H9 (cell line): ENCODE results near the gene TAS2R30. TPM values are rescaled to one million over a fixed set of nuclear protein-coding genes. Genes with fewer than 3 reads are reported as not detected.
"Not testable (repeated sequence)": the region's sequence is repeated elsewhere in the genome, so short reads cannot be mapped to it uniquely, and the experiment has no call there.

Experiments used
- DNase-seq: peaks from one replicate; pipeline ENCODE4 v3.0.0-alpha.2; 2017
- H2AFZ ChIP-seq: one replicate; pipeline ENCODE4 v1.6.1; 2013; ENCODE audit warnings: mild to moderate bottlenecking, low read length, control low read depth, moderate library complexity
- H2AK5ac ChIP-seq: 2 replicates; pipeline ENCODE4 v1.6.1; 2013; ENCODE audit warnings: low read length, control low read depth, mixed read lengths; ENCODE audit not compliant: insufficient read length
- H2BK120ac ChIP-seq: one replicate; pipeline ENCODE4 v1.6.1; 2013; ENCODE audit warnings: low read depth, mild to moderate bottlenecking, low read length, control low read depth, inconsistent platforms; ENCODE audit not compliant: poor library complexity, severe bottlenecking
- H2BK12ac ChIP-seq: 2 replicates; pipeline ENCODE4 v1.6.1; 2013; ENCODE audit warnings: low read length, control low read depth, mixed read lengths, low read depth; ENCODE audit not compliant: insufficient read length
- H2BK15ac ChIP-seq: 2 replicates; pipeline ENCODE4 v1.6.1; 2013; ENCODE audit warnings: low read depth, low read length, control low read depth
- H2BK20ac ChIP-seq: one replicate; pipeline ENCODE4 v1.6.1; 2013; ENCODE audit warnings: low read depth, mild to moderate bottlenecking, low read length, control low read depth, inconsistent platforms; ENCODE audit not compliant: poor library complexity, severe bottlenecking
- H2BK5ac ChIP-seq: 2 replicates; pipeline ENCODE4 v1.6.1; 2013; ENCODE audit warnings: low read length, control low read depth, mixed read lengths; ENCODE audit not compliant: insufficient read length
- H3K14ac ChIP-seq: 2 replicates; pipeline ENCODE4 v1.6.1; 2013; ENCODE audit warnings: low read length, control low read depth; ENCODE audit not compliant: insufficient read depth
- H3K18ac ChIP-seq: 2 replicates; pipeline ENCODE4 v1.6.1; 2013; ENCODE audit warnings: low read depth, mild to moderate bottlenecking, mixed read lengths, low read length, control low read depth; ENCODE audit not compliant: insufficient read length
- H3K23ac ChIP-seq: 2 replicates; pipeline ENCODE4 v1.6.1; 2013; ENCODE audit warnings: low read length, control low read depth, mixed read lengths, low read depth; ENCODE audit not compliant: insufficient read length
- H3K23me2 ChIP-seq: 2 replicates; pipeline ENCODE4 v1.6.1; 2013; ENCODE audit warnings: low read depth, mild to moderate bottlenecking, mixed read lengths, low read length, control low read depth; ENCODE audit not compliant: insufficient read length, poor library complexity, severe bottlenecking
- H3K27ac ChIP-seq: 2 replicates; pipeline ENCODE4 v1.5.1; 2013; ENCODE audit warnings: low read length, control low read depth, mixed read lengths, low read depth; ENCODE audit not compliant: insufficient read length
- H3K27me3 ChIP-seq: 2 replicates; pipeline ENCODE4 v1.6.1; 2013; ENCODE audit warnings: low read length, control low read depth, inconsistent platforms; ENCODE audit not compliant: insufficient read depth
- H3K4ac ChIP-seq: 2 replicates; pipeline ENCODE4 v1.6.1; 2013; ENCODE audit warnings: low read depth, mild to moderate bottlenecking, control low read depth, inconsistent platforms, low read length, moderate library complexity
- H3K4me1 ChIP-seq: 2 replicates; pipeline ENCODE4 v1.6.1; 2013; ENCODE audit warnings: low read length, control low read depth, inconsistent platforms; ENCODE audit not compliant: insufficient read depth
- H3K4me2 ChIP-seq: 2 replicates; pipeline ENCODE4 v1.6.1; 2013; ENCODE audit warnings: low read length, control low read depth, mixed read lengths; ENCODE audit not compliant: insufficient read length, insufficient read depth
- H3K56ac ChIP-seq: 2 replicates; pipeline ENCODE4 v1.6.1; 2013; ENCODE audit warnings: low read depth, mild to moderate bottlenecking, mixed read lengths, low read length, control low read depth; ENCODE audit not compliant: insufficient read length
- H3K79me1 ChIP-seq: 2 replicates; pipeline ENCODE4 v1.6.1; 2013; ENCODE audit warnings: low read depth, mild to moderate bottlenecking, moderate library complexity, low read length, control low read depth, inconsistent platforms; ENCODE audit not compliant: insufficient read depth, poor library complexity, severe bottlenecking
- H3K79me2 ChIP-seq: 2 replicates; pipeline ENCODE4 v1.6.1; 2013; ENCODE audit warnings: low read length, control low read depth, inconsistent platforms; ENCODE audit not compliant: insufficient read depth
- H3K9ac ChIP-seq: 2 replicates; pipeline ENCODE4 v1.6.1; 2013; ENCODE audit warnings: low read length, control low read depth, mixed read lengths; ENCODE audit not compliant: insufficient read length; ENCODE audit errors: extremely low read depth
- H3K9me3 ChIP-seq: one replicate; pipeline ENCODE4 v1.6.1; 2013; ENCODE audit warnings: low read depth, low read length, inconsistent platforms; ENCODE audit not compliant: control insufficient read depth
- H3T11ph ChIP-seq: one replicate; pipeline ENCODE4 v1.6.1; 2013; ENCODE audit warnings: mild to moderate bottlenecking, low read length, control low read depth, inconsistent platforms
- H4K20me1 ChIP-seq: one replicate; pipeline ENCODE4 v1.6.1; 2013; ENCODE audit not compliant: control insufficient read depth, insufficient read length, insufficient read depth
- H4K5ac ChIP-seq: 2 replicates; pipeline ENCODE4 v1.6.1; 2013; ENCODE audit warnings: low read depth, mild to moderate bottlenecking, mixed read lengths, low read length, control low read depth; ENCODE audit not compliant: insufficient read length
- H4K8ac ChIP-seq: replicated peaks from 2 replicates; pipeline ENCODE4 v1.6.1; 2013; ENCODE audit warnings: low read length, control low read depth, mixed read lengths, low read depth; ENCODE audit not compliant: insufficient read length
- H4K91ac ChIP-seq: 2 replicates; pipeline ENCODE4 v1.6.1; 2013; ENCODE audit warnings: low read depth, mild to moderate bottlenecking, moderate library complexity, mixed read lengths, low read length, control low read depth; ENCODE audit not compliant: insufficient read length
- H3K27ac Mint-ChIP-seq, 3 experiments: 2 replicates in 2 of 3; 3 replicates in 1 of 3; pipeline ENCODE4 v1.8.0; 2020 to 2021; ENCODE audit warnings: mixed read lengths in 3 of 3, mild to moderate bottlenecking in 1 of 3, moderate library complexity in 1 of 3
- H3K27me3 Mint-ChIP-seq: 2 replicates; pipeline ENCODE4 v1.8.0; 2021; ENCODE audit warnings: low read depth, mild to moderate bottlenecking, moderate library complexity, mixed read lengths
- H3K36me3 Mint-ChIP-seq, 3 experiments: 2 replicates in 2 of 3; 3 replicates in 1 of 3; pipeline ENCODE4 v1.8.0; 2020 to 2021; ENCODE audit warnings: low read depth in 3 of 3, mixed read lengths in 3 of 3; ENCODE audit not compliant: insufficient read depth in 1 of 3
- H3K4me1 Mint-ChIP-seq, 2 experiments: 2 replicates each; pipeline ENCODE4 v1.8.0; 2020; ENCODE audit warnings: mixed read lengths in 2 of 2
- H3K4me3 Mint-ChIP-seq, 2 experiments: 2 replicates in 1 of 2; 3 replicates in 1 of 2; pipeline ENCODE4 v1.8.0; 2020 to 2021; ENCODE audit warnings: mild to moderate bottlenecking in 2 of 2, mixed read lengths in 2 of 2, moderate library complexity in 1 of 2
- H3K9me3 Mint-ChIP-seq, 2 experiments: 2 replicates in 1 of 2; 3 replicates in 1 of 2; pipeline ENCODE4 v1.8.0; 2020; ENCODE audit warnings: mild to moderate bottlenecking in 2 of 2, mixed read lengths in 2 of 2, moderate library complexity in 1 of 2
- CTCF ChIP-seq: fragments of 200-600 bp; sonication (generic); conservative IDR thresholded peaks from 3 replicates; pipeline ENCODE4 v1.8.0; 2021; ENCODE audit warnings: antibody characterized with exemption, mild to moderate bottlenecking
- WGBS: extraction: QIAGEN DNeasy Blood & Tissue Kit; methylation state at CpG from one replicate; pipeline ENCODE4 v1.1.7; 2013; ENCODE audit warnings: missing lambda C conversion rate, low lambda C conversion rate, mixed read lengths; ENCODE audit not compliant: insufficient read length; ENCODE audit errors: extremely low coverage; 5-methylcytosine and 5-hydroxymethylcytosine counted together
- total RNA-seq: library from RNA; stranded (reverse); gene quantifications from 2 replicates; pipeline ENCODE4 v1.2.1, GENCODE V29; 2021

TAS2R30 gene
- total RNA-seq, 1 experiment from 2014 or later, result 2.0 TPM

- no peaks in the 10 kb centered on the region for H3K4me1 Mint-ChIP-seq
- no peak overlapping the region for H3K9ac ChIP-seq
- no peak overlapping the region for H2AFZ ChIP-seq
- H3K27ac Mint-ChIP-seq, result peak overlapping the region in 2 of 3 experiments; percentile 29 to 62; a peak in 2 of 7 replicates
- no peak overlapping the region for H3K23ac ChIP-seq
- WGBS, result no CpG with 5 or more reads among the region's 3 CpGs
- no peak overlapping the region for H3K27ac ChIP-seq
- H3K4me2 ChIP-seq, result no peak overlapping the region
- H2BK12ac ChIP-seq, result no peak overlapping the region
- H3K27me3 ChIP-seq, result no peaks in the 10 kb centered on the region
- peaks cover 6% of the 10 kb centered on the region; the same call in 1 of the 2 replicates for H3K79me2 ChIP-seq
- H3K56ac ChIP-seq, result no peak overlapping the region
- H3K27me3 Mint-ChIP-seq, result no peaks in the 10 kb centered on the region
- no peak overlapping the region for H3T11ph ChIP-seq
- H4K20me1 ChIP-seq, result no peaks in the 10 kb centered on the region
- H3K4me3 Mint-ChIP-seq, result no peak overlapping the region
- H2BK20ac ChIP-seq, result no peak overlapping the region
- H3K18ac ChIP-seq, result no peak overlapping the region
- H2BK5ac ChIP-seq, result no peak overlapping the region
- H3K36me3 Mint-ChIP-seq, result peaks cover 11 to 24% (median 21%) of the 10 kb centered on the region in 3 experiments
- H3K4me1 ChIP-seq, result no peaks in the 10 kb centered on the region
- no peak overlapping the region for H4K8ac ChIP-seq
- no peak overlapping the region for H2BK15ac ChIP-seq
- no peak for TF ChIP-seq CTCF
- no peak overlapping the region for H3K14ac ChIP-seq
- H3K23me2 ChIP-seq, result no peaks in the 10 kb centered on the region
- H4K5ac ChIP-seq, result no peak overlapping the region
- no peak for DNase-seq
- H3K9me3 ChIP-seq, result no peaks in the 10 kb centered on the region
- H3K79me1 ChIP-seq, result no peaks in the 10 kb centered on the region
- peaks cover 0 to 10% of the 10 kb centered on the region in 2 experiments; a peak in 4 of 5 replicates for H3K9me3 Mint-ChIP-seq
- no peak overlapping the region for H3K4ac ChIP-seq
- no peak overlapping the region for H2AK5ac ChIP-seq
- no peak overlapping the region for H4K91ac ChIP-seq
- no peak overlapping the region for H2BK120ac ChIP-seq
These were observed 4.1 kb downstream of the TAS2R30 start for GRCh38 chr12:11130382-11130781.

- not testable (repeated sequence) for H3K56ac ChIP-seq, H3K27ac Mint-ChIP-seq, H4K91ac ChIP-seq, H2AFZ ChIP-seq, H2AK5ac ChIP-seq, H2BK15ac ChIP-seq, H3K4me1 ChIP-seq, H3K9me3 ChIP-seq, H3K79me2 ChIP-seq, H2BK5ac ChIP-seq, H2BK20ac ChIP-seq, DNase-seq, H3K79me1 ChIP-seq, H3K4me3 Mint-ChIP-seq, H2BK120ac ChIP-seq, H3K23ac ChIP-seq, H3K27ac ChIP-seq, H2BK12ac ChIP-seq, H3K9ac ChIP-seq, H3K18ac ChIP-seq, H4K20me1 ChIP-seq, H3T11ph ChIP-seq, H3K23me2 ChIP-seq, H3K4ac ChIP-seq, H4K8ac ChIP-seq, H3K27me3 Mint-ChIP-seq, H3K27me3 ChIP-seq, H3K4me2 ChIP-seq, H4K5ac ChIP-seq, H3K14ac ChIP-seq
- WGBS, result no CpG with 5 or more reads among the region's 1 CpG
- H3K4me1 Mint-ChIP-seq, result peaks cover 3 to 16% of the 10 kb centered on the region in 2 experiments; a peak in 3 of 4 replicates
- H3K36me3 Mint-ChIP-seq, result peaks cover 66 to 77% (median 68%) of the 10 kb centered on the region in 3 experiments
- peaks cover 30 to 45% of the 10 kb centered on the region in 2 experiments for H3K9me3 Mint-ChIP-seq
These were observed 20.3 kb downstream of the TAS2R30 start for GRCh38 chr12:11114130-11114529.
